Right forelimb (tissue), 1 donor: ENCODE results near the gene TERT.
"Not testable (repeated sequence)": the region's sequence is repeated elsewhere in the genome, so short reads cannot be mapped to it uniquely, and the experiment has no call there.

ENCODE experiments used
- DNase-seq: peaks from one replicate; pipeline ENCODE4 v3.0.0-alpha.2; 2018

TERT gene

GRCh38 chr5:1294835-1295649 is at the start of gene TERT:
TERT (minus strand) TSS chr5:1295068; CDS start chr5:1294989, 79 bp downstream.
- no peak for DNase-seq

DNA sequence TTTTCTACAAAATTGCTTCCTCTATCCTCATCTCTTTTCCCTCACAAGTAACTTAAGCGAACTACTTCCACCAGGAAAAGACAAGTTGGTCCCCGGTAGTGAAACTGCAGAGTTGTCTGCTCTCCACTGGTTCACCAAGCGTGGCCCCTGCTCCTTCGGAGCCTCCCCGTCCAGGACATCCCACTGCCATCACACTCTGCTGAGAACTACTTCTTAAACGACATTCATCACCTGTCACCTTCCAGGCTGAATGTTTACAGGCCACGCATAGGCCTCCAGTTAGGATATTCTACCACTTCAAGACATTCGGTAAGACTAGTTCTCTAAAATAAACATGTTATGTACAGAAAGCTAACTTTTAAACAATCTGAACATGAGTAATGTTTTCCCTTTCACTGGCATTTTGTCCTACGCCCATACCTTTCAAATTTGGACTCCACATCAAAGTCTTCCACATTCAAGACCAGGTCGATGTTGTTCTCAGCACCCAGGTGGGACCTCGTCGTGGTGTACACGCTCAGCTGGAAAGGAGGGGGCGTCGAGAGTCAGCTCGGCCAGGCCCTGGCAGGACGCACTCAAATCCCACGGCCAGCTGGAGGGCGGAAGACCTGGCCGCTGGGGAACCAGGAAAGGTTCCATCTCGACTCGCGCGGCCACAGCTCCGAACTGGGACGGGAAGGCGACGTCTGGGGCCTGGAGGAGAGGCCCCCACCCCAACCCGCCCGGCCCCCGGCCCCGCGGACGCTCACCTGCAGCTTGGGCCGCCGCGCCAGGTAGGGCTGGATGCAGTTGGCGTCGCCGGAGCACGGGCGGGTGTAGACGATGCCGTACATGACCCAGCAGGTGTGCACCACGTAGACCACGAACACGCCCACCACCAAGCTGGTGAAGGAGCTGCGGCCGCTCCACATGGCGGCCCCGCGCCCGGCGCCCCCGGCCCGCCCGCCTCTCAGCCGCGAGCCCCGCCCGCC is 49.3 kb upstream of the TERT start:
- no peak for DNase-seq

DNA sequence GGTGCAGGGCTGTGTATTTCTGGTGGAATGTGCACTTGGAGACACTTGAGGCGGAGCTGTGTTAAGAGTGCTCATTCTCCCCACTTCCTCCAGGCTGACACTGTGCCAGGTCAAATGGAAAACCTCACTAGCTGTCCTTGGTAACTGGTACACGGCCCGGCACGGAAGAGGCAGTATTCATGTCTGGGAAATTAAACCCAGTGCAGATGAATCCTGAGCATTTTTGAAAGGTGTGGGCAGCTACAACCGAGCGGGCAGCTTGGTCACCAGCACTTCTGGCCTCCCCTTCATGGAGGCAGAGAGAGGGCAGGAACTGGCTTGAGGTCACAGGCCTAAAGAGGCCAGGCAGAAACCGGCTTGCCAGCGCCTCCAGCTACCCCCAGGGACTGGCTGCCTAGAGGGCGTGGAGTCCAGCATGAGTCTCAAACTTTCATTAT is 48.5 kb upstream of the TERT start:
- DNase-seq: no peak

DNA sequence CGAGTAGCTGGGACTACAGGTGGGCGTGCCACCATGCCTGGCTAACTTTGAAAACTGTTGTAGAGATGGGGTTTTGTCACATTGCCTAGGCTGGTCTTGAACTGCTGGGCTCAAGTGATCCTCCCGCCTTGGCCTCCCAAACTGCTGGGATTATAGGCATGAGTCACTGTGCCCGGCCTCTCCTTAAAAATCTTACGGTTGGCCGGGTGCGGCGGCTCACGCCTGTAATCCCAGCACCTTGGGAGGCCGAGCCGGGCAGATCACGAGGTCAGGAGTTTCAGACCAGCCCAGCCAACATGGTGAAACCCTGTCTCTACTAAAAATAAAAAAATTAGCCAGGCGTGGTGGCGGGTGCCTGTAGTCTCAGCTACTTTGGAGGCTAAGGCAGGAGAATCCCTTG is 47.8 kb upstream of the TERT start:
- not testable (repeated sequence) for DNase-seq

- no peak for DNase-seq
Observed at GRCh38 chr5:1342268-1342667, 47.4 kb upstream of the TERT start.

DNA sequence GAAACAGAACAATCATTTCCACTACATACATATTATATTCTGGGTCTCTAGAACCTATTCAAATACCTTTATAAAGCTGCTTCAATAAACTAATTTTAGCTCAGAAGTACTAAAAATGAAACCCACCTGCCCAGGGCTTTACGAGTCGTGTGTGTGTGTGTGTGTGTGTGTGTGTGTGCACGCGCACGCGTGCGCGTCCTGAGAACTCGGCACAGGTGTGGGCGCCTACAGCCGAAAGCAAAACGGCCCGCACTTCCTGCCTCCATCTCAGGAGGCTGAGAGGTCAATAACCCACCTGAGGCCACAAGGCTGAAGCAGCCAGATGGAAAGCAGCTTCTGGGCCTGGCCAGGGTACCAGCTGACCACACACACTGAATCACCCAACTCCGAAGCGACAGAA is 47.0 kb upstream of the TERT start:
- no peak for DNase-seq

- not testable (repeated sequence) for DNase-seq
Observed at GRCh38 chr5:1339818-1340210, 44.9 kb upstream of the TERT start.

GRCh38 chr5:1339139-1339817 is 44.4 kb upstream of the TERT start:
- DNase-seq: not testable (repeated sequence)

DNA sequence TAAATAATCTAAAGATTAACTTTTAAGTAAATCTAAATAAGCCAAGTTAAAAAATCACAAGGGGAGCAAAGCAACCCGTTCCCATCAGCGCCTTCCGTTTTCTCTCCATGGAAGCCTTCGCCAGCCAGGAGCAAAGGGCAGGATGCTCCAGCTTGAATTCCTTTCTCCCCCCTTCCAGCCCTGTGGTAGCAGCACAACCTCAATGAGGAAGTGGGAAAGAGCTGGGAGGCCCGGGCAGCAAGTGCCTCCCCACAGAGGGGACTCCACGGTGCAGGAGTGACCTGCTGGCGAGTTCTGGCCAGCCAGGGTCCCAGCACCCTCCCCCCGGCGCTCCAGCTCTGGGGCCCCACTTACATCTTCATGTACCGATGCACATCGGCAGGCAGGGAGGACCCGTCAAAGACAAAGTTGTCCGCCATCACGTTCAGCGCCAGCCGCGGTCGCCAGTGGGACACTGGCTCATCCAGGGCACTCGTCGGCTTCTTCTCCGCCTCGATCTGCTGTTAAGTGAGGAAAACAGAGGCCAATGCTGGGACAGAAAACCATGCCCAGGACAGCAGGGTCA is 43.7 kb upstream of the TERT start:
- DNase-seq: no peak

DNA sequence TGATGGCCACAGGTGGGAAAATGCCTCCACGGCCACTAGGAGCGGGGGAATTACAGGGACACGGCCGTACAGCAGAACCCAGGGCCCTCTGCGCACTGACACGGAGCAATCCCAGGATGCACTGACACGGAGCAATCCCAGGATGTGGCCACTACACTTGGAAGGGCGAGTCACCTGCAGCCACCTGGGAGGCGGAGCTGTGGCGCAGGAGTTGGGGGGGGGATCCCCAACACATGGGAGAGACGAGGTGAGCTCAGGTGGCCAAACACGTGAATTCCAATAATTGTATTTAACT is 43.3 kb upstream of the TERT start:
- no peak for DNase-seq

DNA sequence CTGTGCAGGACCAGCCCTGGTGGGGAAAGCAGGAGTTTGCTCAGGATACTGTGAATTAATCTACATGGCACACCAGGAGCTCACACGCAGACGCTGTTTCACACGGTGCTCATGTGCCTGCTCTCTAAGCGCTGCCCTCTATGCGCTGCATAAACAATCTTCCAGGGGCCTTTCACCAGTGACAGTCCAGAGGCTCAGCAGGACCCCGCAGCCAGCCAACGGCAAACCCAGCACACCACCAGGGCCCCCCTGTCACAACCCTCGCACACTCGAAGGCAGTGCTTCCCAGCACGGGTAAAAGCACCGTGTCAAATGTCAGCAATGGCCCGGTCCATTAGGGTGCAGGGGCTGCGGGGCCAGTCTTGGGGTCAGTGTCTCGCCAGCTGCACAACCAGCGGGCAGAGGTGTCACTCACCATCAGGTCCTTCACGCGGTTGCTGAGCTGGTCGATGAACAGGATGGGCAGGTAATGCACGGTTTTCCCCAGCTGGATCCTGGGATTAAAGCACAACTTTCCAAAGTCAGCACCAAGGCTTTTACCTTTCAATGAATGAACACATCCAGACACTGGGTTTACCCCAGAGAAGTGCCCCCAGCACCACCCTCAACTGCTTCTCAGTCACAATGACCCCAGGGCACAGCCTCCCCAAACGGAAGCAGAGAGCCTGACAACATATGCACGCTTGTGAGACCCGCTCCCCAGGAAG is 42.8 kb upstream of the TERT start:
- no peak for DNase-seq

GRCh38 chr5:1336749-1337488 is 42.1 kb upstream of the TERT start:
- DNase-seq: no peak

- DNase-seq: no peak
Observed at GRCh38 chr5:1336106-1336561, 41.3 kb upstream of the TERT start.

DNA sequence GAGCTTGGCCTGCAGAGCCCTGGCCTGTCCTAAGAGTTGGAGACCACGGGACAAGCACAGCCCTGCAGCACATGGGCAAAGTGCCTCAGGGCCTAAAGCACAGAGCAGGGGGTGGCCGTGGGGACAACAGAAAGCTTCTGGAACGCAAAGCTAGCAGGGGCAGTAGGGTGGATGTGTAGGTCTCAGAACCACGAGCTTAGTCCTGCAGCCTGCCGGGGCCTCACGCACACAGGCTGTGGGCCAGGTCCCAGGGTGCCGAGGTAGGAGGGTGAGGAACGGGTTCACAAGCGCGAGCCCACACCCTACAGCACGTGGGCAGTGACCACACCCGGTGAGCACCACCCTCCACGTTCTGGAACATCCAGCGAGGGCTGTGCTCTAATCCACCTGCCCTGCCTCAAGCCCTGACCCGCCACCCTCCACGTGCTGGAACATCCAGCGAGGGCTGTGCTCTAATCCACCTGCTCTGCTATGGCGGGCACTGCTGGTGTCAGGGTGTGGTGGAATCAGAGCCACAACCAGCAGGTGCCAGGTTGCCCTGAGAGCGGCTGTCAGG is 40.8 kb upstream of the TERT start:
- DNase-seq: no peak

- DNase-seq: no peak
Observed at GRCh38 chr5:1334831-1335539, 40.1 kb upstream of the TERT start.

DNA sequence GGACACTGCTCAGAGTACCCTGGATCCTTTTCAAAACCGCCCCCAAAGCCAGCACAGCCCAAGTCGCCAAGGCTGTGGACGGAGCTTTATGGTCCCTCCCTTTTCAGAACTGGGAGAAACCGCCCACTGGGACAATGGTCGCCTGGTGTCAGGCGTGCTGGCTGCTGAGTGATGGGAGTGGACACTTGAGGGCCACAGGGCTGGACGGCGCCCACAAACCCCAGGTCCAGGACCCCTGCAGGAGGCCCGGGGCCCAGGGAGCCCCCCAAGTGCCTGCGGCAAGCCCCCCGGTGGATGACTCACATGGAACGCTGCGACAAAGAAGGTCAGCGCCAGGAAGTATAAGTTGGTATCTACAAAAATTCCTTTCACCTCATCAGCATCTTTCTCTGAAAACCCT is 39.1 kb upstream of the TERT start:
- no peak for DNase-seq

DNA sequence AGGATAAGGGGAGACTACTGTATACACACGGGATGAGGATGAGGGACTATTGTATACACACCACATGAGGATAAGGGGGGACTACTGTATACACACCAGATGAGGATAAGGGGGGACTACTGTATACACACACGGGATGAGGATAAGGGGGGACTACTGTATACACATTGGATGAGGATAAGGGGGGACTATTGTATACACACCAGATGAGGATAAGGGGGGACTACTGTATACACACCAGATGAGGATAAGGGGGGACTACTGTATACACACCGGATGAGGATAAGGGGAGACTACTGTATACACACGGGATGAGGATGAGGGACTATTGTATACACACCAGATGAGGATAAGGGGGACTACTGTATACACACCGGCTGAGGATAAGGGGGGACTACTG is 38.4 kb upstream of the TERT start:
- not testable (repeated sequence) for DNase-seq

DNA sequence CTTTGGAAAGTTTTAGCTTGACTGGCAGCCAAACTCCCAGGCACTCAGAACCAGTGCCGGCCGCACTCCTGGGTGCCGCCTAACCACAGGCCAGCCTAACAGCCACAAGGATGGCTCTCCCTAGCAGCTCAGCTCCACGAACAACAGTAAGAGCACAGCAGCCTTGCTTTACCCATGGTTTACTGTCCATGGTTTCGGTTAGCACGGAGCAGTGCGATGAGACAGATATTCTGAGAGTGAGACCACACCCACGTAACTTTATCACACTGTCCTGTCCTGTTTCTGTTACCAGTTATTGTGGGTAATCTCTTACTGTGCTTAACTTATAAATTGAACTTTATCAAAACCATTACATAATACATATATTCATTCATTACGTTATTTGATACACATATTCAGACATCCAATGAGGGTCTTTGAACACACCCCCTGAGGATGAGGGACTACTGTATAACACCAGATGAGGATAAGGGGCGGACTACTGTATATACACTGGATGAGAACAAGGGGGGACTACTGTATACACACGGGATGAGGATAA is 37.7 kb upstream of the TERT start:
- no peak for DNase-seq

GRCh38 chr5:1331861-1332405 is 37.1 kb upstream of the TERT start:
- DNase-seq: no peak
